Hepatocyte (in vitro differentiated cells): Measurements from ENCODE around the gene FXYD2.

Source experiments
- CTCF ChIP-seq: fragments of 200-600 bp; sonication (generic); IDR thresholded peaks from 2 replicates; pipeline ENCODE4 v1.5.1; 2016; ENCODE audit warnings: antibody characterized with exemption, mild to moderate bottlenecking; ENCODE audit not compliant: poor library complexity
- EZH2 ChIP-seq: fragments of 200-600 bp; sonication (generic); IDR thresholded peaks from 2 replicates; pipeline ENCODE4 v1.6.1; 2016; ENCODE audit warnings: antibody characterized with exemption, mild to moderate bottlenecking, borderline replicate concordance

GRCh38 chr11:117830072-117830471 is 5.5 kb upstream of the FXYD2 start:
- TF ChIP-seq CTCF (no peak), EZH2 (no peak)
